Fibroblast of lung (primary cell): ENCODE measurements around the gene OR1S2. TPM values are rescaled to one million over a fixed set of nuclear protein-coding genes. Genes with fewer than 3 reads are reported as not detected.

ENCODE experiments used
- DNase-seq, 2 donors: peaks; one replicate each; pipeline versions ENCODE4 v3.0.0 to v3.0.0-alpha.2; 2010; ENCODE audit warnings: low read depth in 2 of 2
- H2AFZ ChIP-seq: 2 replicates; pipeline ENCODE4 v1.5.1; 2012; ENCODE audit warnings: low read length, control low read depth, inconsistent platforms
- H3K27ac ChIP-seq: 2 replicates; pipeline ENCODE4 v1.5.1; 2011; ENCODE audit warnings: low read length, control low read depth; ENCODE audit not compliant: insufficient read depth
- H3K27me3 ChIP-seq: 2 replicates; pipeline ENCODE4 v1.5.1; 2011; ENCODE audit warnings: mild to moderate bottlenecking, low read length; ENCODE audit not compliant: control insufficient read depth, insufficient read depth
- H3K36me3 ChIP-seq: 2 replicates; pipeline ENCODE4 v1.5.1; 2011; ENCODE audit warnings: low read length; ENCODE audit not compliant: control insufficient read depth, insufficient read depth
- H3K4me1 ChIP-seq: 2 replicates; pipeline ENCODE4 v1.5.1; 2011; ENCODE audit warnings: low read length; ENCODE audit not compliant: control insufficient read depth, insufficient read depth; ENCODE audit errors: extremely low read depth
- H3K4me2 ChIP-seq: 2 replicates; pipeline ENCODE4 v1.5.1; 2011; ENCODE audit warnings: low read length, control low read depth; ENCODE audit not compliant: insufficient read depth; ENCODE audit errors: extremely low read depth
- H3K4me3 ChIP-seq, 4 experiments: fragments of 200-600 bp in 1 of 4; sonication (generic) in 1 of 4; replicated peaks in 1 of 4; 2 replicates each; pipeline ENCODE4 v1.5.1; 2011 to 2016; ENCODE audit warnings: low read length in 4 of 4, low read depth in 3 of 4, mild to moderate bottlenecking in 3 of 4, control low read depth in 2 of 4, inconsistent platforms in 1 of 4, mixed read lengths in 1 of 4; ENCODE audit not compliant: insufficient read depth in 1 of 4; ENCODE audit errors: control extremely low read depth in 1 of 4
- H3K79me2 ChIP-seq: 2 replicates; pipeline ENCODE4 v1.5.1; 2012; ENCODE audit warnings: mild to moderate bottlenecking, low read length, inconsistent platforms; ENCODE audit not compliant: control insufficient read depth, insufficient read depth
- H3K9ac ChIP-seq: 2 replicates; pipeline ENCODE4 v1.5.1; 2011; ENCODE audit warnings: mild to moderate bottlenecking, low read length, control low read depth; ENCODE audit not compliant: insufficient read depth
- H3K9me3 ChIP-seq: 2 replicates; pipeline ENCODE4 v1.5.1; 2012; ENCODE audit warnings: low read depth, low read length; ENCODE audit not compliant: control insufficient read depth, insufficient read depth
- H4K20me1 ChIP-seq: 2 replicates; pipeline ENCODE4 v1.5.1; 2011; ENCODE audit warnings: low read length; ENCODE audit not compliant: control insufficient read depth, insufficient read depth; ENCODE audit errors: extremely low read depth
- EZH2 ChIP-seq: IDR thresholded peaks from 2 replicates; pipeline ENCODE4 v1.5.1; 2012; ENCODE audit warnings: low read length, control low read depth, mild to moderate bottlenecking; ENCODE audit errors: missing control alignments
- polyA minus RNA-seq: library from RNA; depleted of rRNA, polyadenylated mRNA; stranded (reverse); fragments of >200 nt; gene quantifications from 2 replicates; pipeline ENCODE4 v1.2.3, GENCODE V29; 2011; ENCODE audit warnings: low replicate concordance
- polyA plus RNA-seq, 2 donors: library from polyadenylated mRNA; depleted of rRNA in 1 of 2; stranded (reverse) in 1 of 2; unstranded in 1 of 2; fragments of >200 nt; gene quantifications; 2 replicates each; pipeline ENCODE4 v1.2.1, GENCODE V29; 2011 to 2012; ENCODE audit warnings: missing spikeins in 1 of 2
- total RNA-seq: library from RNA; depleted of rRNA; stranded (reverse); fragments of >200 nt; gene quantifications from 2 replicates; pipeline ENCODE4 v1.2.1, GENCODE V29; 2014
- TF ChIP-seq, protein P1 (sequence below), 2 donors: IDR thresholded peaks in 1 of 2; conservative IDR thresholded peaks in 1 of 2; 1 replicate in 1 of 2; 2 replicates in 1 of 2; pipeline ENCODE4 v1.5.1; 2011 to 2012; ENCODE audit warnings: low read length in 2 of 2, control low read depth in 1 of 2, inconsistent platforms in 1 of 2, low read depth in 1 of 2, mild to moderate bottlenecking in 1 of 2

Gene OR1S2
- not detected in 2 replicates for total RNA-seq
- not detected in 2 replicates for polyA plus RNA-seq
- polyA plus RNA-seq (2012): not detected in 2 replicates
- polyA minus RNA-seq: not detected in 2 replicates

DNA sequence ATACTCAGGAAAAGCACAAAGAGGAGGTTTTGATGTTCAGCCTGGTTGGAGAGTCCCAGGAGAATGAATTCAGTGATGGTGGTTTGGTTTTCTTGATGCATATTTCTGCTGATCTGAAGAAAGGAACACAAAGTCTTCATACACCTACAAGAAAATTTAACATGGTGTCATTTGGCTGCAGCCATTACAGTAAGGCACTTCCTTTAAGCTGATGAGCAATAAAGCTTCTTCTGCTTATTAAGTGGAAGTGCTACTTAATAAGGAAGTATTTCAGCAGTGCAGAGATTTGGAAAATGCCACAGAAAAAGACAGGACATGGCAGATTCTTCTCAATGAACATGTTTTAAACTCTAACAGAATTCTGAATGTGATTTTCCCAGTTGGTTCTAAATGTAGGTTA is at the start of gene OR1S2:
TSS of gene OR1S2 (minus strand) at position 101 of the 400 bp plus-strand sequence. CDS start at position 101, 0 bp downstream.
- Histone ChIP-seq H3K79me2 (no peaks in the 10 kb centered on the region), H3K4me1 (no peaks in the 10 kb centered on the region), H3K4me3 (no peak within 1 kb of the TSS), H3K27me3 (no peaks in the 10 kb centered on the region), H3K36me3 (no peaks in the 10 kb centered on the region), H4K20me1 (no peaks in the 10 kb centered on the region), H3K27ac (no peak within 1 kb of the TSS), H3K9me3 (no peaks in the 10 kb centered on the region), H2AFZ (no peak within 1 kb of the TSS), H3K9ac (no peak within 1 kb of the TSS), H3K4me2 (no peak within 1 kb of the TSS)
- TF ChIP-seq, protein P1, sequence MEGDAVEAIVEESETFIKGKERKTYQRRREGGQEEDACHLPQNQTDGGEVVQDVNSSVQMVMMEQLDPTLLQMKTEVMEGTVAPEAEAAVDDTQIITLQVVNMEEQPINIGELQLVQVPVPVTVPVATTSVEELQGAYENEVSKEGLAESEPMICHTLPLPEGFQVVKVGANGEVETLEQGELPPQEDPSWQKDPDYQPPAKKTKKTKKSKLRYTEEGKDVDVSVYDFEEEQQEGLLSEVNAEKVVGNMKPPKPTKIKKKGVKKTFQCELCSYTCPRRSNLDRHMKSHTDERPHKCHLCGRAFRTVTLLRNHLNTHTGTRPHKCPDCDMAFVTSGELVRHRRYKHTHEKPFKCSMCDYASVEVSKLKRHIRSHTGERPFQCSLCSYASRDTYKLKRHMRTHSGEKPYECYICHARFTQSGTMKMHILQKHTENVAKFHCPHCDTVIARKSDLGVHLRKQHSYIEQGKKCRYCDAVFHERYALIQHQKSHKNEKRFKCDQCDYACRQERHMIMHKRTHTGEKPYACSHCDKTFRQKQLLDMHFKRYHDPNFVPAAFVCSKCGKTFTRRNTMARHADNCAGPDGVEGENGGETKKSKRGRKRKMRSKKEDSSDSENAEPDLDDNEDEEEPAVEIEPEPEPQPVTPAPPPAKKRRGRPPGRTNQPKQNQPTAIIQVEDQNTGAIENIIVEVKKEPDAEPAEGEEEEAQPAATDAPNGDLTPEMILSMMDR (conservative IDR thresholded peaks at IDR 0.05 in 1 of 2, IDR thresholded peaks at IDR 0.05 in 1 of 2; ENCODE audit: low read depth in 1 of 2, low read length in 2 of 2): no peak
- no peak for TF ChIP-seq EZH2
- DNase-seq: no peak

- Histone ChIP-seq H4K20me1 (no peaks in the 10 kb centered on the region), H3K9ac (no peak overlapping the region), H3K4me1 (no peaks in the 10 kb centered on the region), H3K4me3 (no peak overlapping the region), H3K27ac (no peak overlapping the region), H2AFZ (no peak overlapping the region), H3K27me3 (no peaks in the 10 kb centered on the region), H3K4me2 (no peak overlapping the region), H3K9me3 (no peaks in the 10 kb centered on the region), H3K36me3 (no peaks in the 10 kb centered on the region), H3K79me2 (no peaks in the 10 kb centered on the region)
- no peak for DNase-seq
- TF ChIP-seq, protein P1 (conservative IDR thresholded peaks at IDR 0.05 in 1 of 2, IDR thresholded peaks at IDR 0.05 in 1 of 2; ENCODE audit: low read depth in 1 of 2, low read length in 2 of 2): no peak
- no peak for TF ChIP-seq EZH2
Observed at GRCh38 chr11:58243954-58244353, 40.0 kb upstream of the OR1S2 start.

DNA sequence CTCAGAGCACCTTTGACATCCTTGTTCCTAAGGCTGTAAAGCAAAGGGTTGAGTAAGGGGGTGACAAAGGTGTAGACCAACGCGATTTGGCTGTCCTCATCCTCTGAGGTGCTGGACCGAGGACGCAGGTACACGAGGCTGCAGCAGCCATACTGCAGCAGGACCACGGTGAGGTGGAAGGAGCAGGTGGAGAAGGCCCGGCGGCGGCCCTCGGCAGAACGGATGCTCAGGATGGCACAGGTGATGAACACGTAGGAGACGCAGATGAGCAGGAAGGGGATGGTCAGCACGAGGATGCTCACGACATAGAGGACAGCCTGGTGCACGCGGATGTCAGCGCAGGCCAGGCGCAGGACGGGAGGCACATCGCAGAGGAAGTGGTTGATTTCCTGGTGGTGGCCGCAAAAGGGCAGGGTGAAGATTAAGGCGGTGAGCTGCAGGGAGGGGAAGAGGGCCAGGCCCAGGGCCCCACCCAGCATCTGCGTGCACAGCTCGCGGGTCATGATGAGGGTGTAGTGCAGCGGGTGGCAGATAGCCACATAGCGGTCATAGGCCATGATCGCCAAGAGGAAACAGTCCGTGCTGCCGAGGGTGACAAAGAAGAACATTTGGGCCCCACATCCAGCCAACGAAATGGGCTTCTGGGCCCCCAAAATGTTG is 24.1 kb upstream of the OR1S2 start:
- Histone ChIP-seq H3K36me3 (no peaks in the 10 kb centered on the region), H2AFZ (no peak overlapping the region), H3K9me3 (no peaks in the 10 kb centered on the region)

More for the DNA sequence above, 24.1 kb upstream of the OR1S2 start:
- no peak overlapping the region for H3K4me3 ChIP-seq
- no peak overlapping the region for H3K27ac ChIP-seq
- no peak overlapping the region for H3K4me2 ChIP-seq
- DNase-seq: no peak
- H4K20me1 ChIP-seq: no peaks in the 10 kb centered on the region
- H3K4me1 ChIP-seq: no peaks in the 10 kb centered on the region
- H3K9ac ChIP-seq: no peak overlapping the region
- no peaks in the 10 kb centered on the region for H3K79me2 ChIP-seq
- H3K27me3 ChIP-seq: no peaks in the 10 kb centered on the region
- TF ChIP-seq, protein P1 (conservative IDR thresholded peaks at IDR 0.05 in 1 of 2, IDR thresholded peaks at IDR 0.05 in 1 of 2; ENCODE audit: low read depth in 1 of 2, low read length in 2 of 2): no peak
- no peak for TF ChIP-seq EZH2
